ENCODE results near the gene ARID1A. TPM values are rescaled to one million over a fixed set of nuclear protein-coding genes. Genes with fewer than 3 reads are reported as not detected.
A peak's percentile ranks its signal among the peaks of the same experiment; 100 is the strongest.

Gene ARID1A
- total RNA-seq, 1 donor from 2014 or later, result 64.3 TPM

DNA sequence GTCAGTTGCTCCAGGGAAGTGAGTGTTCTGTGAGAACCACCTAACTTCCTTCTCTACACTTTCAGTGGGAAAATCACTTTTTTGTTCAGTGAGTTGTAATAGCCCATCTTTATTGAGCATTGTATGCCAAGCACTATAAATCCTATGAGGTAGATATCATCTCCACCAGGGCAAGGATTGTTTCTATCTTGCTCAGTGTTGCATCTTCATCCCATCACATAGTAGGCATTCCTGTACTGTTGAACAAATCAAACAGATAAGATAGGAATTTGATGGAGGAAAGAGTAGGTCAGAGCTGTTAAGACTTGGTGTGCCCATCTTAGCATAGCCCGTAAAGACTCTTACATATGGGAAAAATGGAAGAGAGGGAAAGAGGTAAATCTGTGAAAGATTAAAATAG lies 89.1 kb downstream of the ARID1A start:
- DNase-seq, result no peak
- peaks cover 29% of the 10 kb centered on the region for H3K36me3 ChIP-seq
- H3K4me1 ChIP-seq, result peaks cover 45% of the 10 kb centered on the region
- no peak overlapping the region for H3K4me3 ChIP-seq
- intact Hi-C loops (cut with DNase I), result loop anchor here (10.0 kb wide), 1 partner anchor 90 kb away; the partner anchor contains the start of gene ARID1A
- no peaks in the 10 kb centered on the region for H3K27me3 ChIP-seq
- no peaks in the 10 kb centered on the region for H3K9me3 ChIP-seq
- H3K27ac ChIP-seq, result peak overlapping the region; percentile 100
- no peak for ATAC-seq
- TF ChIP-seq, protein P1, sequence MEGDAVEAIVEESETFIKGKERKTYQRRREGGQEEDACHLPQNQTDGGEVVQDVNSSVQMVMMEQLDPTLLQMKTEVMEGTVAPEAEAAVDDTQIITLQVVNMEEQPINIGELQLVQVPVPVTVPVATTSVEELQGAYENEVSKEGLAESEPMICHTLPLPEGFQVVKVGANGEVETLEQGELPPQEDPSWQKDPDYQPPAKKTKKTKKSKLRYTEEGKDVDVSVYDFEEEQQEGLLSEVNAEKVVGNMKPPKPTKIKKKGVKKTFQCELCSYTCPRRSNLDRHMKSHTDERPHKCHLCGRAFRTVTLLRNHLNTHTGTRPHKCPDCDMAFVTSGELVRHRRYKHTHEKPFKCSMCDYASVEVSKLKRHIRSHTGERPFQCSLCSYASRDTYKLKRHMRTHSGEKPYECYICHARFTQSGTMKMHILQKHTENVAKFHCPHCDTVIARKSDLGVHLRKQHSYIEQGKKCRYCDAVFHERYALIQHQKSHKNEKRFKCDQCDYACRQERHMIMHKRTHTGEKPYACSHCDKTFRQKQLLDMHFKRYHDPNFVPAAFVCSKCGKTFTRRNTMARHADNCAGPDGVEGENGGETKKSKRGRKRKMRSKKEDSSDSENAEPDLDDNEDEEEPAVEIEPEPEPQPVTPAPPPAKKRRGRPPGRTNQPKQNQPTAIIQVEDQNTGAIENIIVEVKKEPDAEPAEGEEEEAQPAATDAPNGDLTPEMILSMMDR (IDR thresholded peaks at IDR 0.05), result no peak

DNA sequence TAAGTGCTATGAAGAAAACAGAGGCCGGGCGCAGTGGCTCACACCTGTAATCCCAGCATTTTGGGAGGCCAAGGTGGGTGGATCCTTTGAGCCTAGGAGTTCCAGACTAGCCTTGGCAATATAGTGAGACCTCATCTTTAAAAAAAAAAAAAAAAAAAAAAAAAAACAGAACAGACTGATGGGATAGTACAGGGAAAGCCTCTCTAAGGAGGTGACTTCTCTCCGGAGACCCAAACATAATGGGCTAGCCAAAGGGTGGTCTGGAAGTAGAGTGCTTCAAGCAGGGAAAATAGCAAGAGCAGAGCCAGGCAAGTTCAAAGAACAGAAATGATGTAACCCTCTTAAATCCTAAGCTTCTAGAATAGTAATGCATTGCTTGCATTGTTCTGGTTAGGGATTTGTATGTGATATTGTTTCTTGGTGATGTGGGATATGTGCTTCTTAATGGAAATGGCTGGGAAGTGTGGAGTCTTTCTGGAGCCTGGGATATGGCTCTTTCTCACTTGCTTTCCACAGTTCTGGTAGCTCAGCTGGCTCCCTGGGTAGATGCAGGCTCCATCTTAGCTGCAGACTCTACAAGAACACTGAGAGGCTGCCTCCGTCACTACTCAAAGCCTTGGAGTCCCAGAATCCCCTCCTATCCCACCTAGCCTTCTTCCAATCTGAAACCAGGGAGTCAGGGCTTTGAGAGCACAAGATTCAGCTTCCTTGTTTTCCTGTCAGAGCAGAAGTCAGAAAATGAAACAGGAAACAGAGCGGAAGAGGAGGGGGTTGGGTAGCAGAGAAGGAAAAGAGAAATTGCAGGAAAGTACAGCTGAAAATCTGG lies 90.0 kb downstream of the ARID1A start:
- H3K36me3 ChIP-seq, result peaks cover 20% of the 10 kb centered on the region
- TF ChIP-seq, protein P1 (IDR thresholded peaks at IDR 0.05), result no peak
- DNase-seq (no peak), ATAC-seq (no peak)
- no peaks in the 10 kb centered on the region for H3K27me3 ChIP-seq
- intact Hi-C loops (cut with DNase I), result loop anchor here (10.0 kb wide), 1 partner anchor 91 kb away; the partner anchor contains the start of gene ARID1A
- H3K9me3 ChIP-seq, result no peaks in the 10 kb centered on the region
- peak overlapping the region; percentile 92 for H3K4me3 ChIP-seq
- H3K4me1 ChIP-seq, result peaks cover 45% of the 10 kb centered on the region
- peak overlapping the region; percentile 100 for H3K27ac ChIP-seq

DNA sequence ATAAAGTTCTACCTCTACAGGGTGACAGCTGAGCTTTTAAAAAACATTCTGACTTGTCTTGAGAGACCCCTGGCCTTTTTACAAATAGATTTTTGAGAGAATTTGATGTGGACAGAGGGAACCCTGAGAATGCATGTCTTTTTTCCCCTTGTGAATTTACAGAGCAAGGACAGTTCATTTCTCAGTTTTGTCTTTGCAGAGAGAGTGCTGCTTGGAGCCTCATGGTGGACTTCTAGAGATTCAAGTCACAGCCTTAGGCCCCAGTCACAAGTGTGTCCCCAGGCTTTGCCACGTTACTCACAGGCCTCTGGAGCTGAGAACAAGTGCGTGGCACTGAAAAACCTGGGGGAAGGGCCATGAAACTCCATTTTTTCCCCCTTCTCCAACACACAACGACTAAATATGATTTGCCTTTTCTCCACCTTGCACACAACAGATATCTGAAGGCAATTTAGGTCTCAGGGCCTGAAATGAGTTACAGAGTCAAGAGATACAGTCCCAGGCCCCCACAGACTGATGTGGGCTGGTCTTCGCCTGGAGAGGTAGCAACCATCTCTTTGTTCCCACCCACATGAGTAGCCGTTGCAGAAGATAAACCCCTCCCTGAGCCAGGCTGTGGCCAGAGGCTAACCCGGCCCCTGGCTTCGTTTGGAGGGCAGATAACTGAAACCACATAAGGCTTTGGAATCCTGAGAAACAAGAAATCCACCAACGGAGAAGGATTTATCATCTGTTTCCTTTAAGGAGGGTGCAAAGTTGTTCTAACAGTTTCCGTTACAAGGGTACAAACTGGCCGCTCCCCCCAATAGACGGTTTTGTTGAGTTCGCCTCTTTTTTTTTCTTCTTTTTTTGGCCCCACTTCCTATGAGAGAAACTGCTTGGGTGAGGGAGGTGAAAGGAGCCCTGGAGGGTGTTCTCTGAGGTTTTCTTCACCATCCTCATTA lies 90.9 kb downstream of the ARID1A start:
- DNase-seq (peak; percentile 77), ATAC-seq (peak; percentile 47)
- H3K4me1 ChIP-seq, result peaks cover 45% of the 10 kb centered on the region
- H3K9me3 ChIP-seq, result no peaks in the 10 kb centered on the region
- peak overlapping the region; percentile 92 for H3K4me3 ChIP-seq
- intact Hi-C loops (cut with DNase I), result loop anchor here (10.0 kb wide), 1 partner anchor 92 kb away; the partner anchor contains the start of gene ARID1A
- peaks cover 11% of the 10 kb centered on the region for H3K36me3 ChIP-seq
- peak overlapping the region; percentile 100 for H3K27ac ChIP-seq
- TF ChIP-seq, protein P1 (IDR thresholded peaks at IDR 0.05), result no peak
- H3K27me3 ChIP-seq, result no peaks in the 10 kb centered on the region

DNA sequence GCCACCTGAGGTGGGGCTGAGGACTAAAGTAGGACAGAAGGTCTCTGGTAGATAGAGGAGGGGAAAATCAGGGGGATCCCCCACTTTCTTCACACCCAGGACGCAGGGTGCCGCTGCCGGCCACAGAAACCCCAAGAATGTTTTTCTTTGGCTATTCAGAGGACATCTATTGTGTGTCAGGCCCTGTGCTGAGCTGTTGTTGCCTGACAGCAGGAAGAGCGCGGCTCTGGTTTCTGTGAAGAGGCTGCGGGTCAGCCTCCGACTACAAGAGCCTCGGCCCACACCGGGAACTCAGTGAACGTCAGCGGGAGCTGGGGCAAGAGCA lies 91.5 kb downstream of the ARID1A start:
- Histone ChIP-seq H3K36me3 (peaks cover 10% of the 10 kb centered on the region), H3K4me1 (peaks cover 45% of the 10 kb centered on the region), H3K27ac (peak overlapping the region; percentile 100), H3K27me3 (no peaks in the 10 kb centered on the region), H3K4me3 (peak overlapping the region; percentile 92), H3K9me3 (no peaks in the 10 kb centered on the region)
- ATAC-seq (peak; percentile 25), DNase-seq (no peak)
- intact Hi-C loops (cut with DNase I), result loop anchor here (10.0 kb wide), 1 partner anchor 93 kb away; the partner anchor contains the start of gene ARID1A
- TF ChIP-seq, protein P1 (IDR thresholded peaks at IDR 0.05), result no peak

DNA sequence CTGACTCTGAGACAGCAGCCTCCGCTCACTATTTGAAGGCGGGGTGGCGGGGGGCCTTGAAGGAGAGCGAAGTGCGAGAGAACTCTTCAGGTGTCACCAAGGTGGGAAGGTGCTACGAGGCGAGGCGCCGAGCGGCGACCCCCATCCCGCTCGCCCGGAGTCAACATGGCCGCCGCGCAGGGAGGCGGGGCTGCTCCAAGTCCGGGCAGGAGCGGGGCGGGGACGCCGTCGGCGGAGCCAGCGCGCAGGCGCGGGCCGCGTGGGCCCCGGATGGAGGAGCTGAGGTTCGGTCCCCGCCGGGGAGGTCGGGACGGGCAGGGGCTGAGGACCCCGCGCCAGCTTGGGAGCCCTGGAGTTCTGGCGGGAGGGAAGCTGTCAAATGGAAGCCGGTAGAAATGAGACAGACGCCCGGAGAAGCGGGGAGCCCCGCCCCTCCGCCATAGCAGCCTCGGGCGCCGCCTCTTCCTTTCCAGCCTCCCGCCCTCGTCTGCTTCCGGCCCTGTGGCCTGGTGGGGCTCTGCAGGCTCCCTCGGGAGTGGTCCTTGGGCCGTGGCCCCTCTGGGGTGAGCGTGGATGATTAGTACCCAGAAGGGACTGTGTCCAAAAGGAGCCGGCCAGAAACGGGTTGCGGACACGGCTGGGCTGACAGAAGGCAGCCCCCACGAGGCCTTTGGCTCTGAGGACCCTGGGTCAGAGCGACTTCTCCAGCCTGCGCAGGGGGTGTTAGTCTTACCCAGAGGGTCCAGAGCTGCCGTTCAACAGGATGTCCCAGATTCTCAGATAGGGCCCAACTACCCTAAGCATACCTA lies 92.1 kb downstream of the ARID1A start, which contains the start of gene PIGV:
PIGV (plus strand) TSS at position 245 of the 809 bp plus-strand sequence. CDS start 2,866 bp downstream, outside the sequence.
- intact Hi-C loops (cut with DNase I), result loop anchor here (10.0 kb wide), 1 partner anchor 93 kb away; the partner anchor contains the start of gene ARID1A
- no peaks in the 10 kb centered on the region for H3K9me3 ChIP-seq
- peaks cover 6% of the 10 kb centered on the region for H3K36me3 ChIP-seq
- peak within 1 kb of the TSS; percentile 92 for H3K4me3 ChIP-seq
- TF ChIP-seq, protein P1 (IDR thresholded peaks at IDR 0.05), result no peak
- ATAC-seq (peak; percentile 90), DNase-seq (peak; percentile 95)
- H3K27ac ChIP-seq, result peak within 1 kb of the TSS; percentile 100
- H3K4me1 ChIP-seq, result peaks cover 41% of the 10 kb centered on the region
- H3K27me3 ChIP-seq, result no peaks in the 10 kb centered on the region

Data from upper lobe of right lung (tissue), 1 donor.